ENCODE measurements around the gene OPCML.

The OPCML gene

GRCh38 chr11:133408402-133408801, 123.9 kb downstream of the OPCML start:
- H3K27ac ChIP-seq, result no peak overlapping the region
- POLR2A ChIA-PET (ENCODE audit: low non-redundant PET), result no interaction called here
- no peak for TF ChIP-seq CTCF (conservative IDR thresholded peaks at IDR 0.05; ENCODE audit: low read depth)
- DNase-seq (ENCODE audit: low spot score), result no peak
- CTCF ChIA-PET, result no interaction called here

GRCh38 chr11:133406489-133406888, 125.8 kb downstream of the OPCML start:
- TF ChIP-seq CTCF (conservative IDR thresholded peaks at IDR 0.05; ENCODE audit: low read depth), result no peak
- ChIA-PET POLR2A (ENCODE audit: low non-redundant PET) (no interaction called here), CTCF (no interaction called here)

GRCh38 chr11:133403900-133404299, 128.4 kb downstream of the OPCML start:
- CTCF ChIA-PET, result no interaction called here
- POLR2A ChIA-PET (ENCODE audit: low non-redundant PET), result no interaction called here
- TF ChIP-seq CTCF (conservative IDR thresholded peaks at IDR 0.05; ENCODE audit: low read depth), result no peak
- DNase-seq (ENCODE audit: low spot score), result no peak
- H3K27ac ChIP-seq, result no peak overlapping the region

More at GRCh38 chr11:133406489-133406888, 125.8 kb downstream of the OPCML start:
- H3K27ac ChIP-seq, result no peak overlapping the region
- no peak for DNase-seq (ENCODE audit: low spot score)

GRCh38 chr11:133402551-133402950, 129.8 kb downstream of the OPCML start:
- no peak overlapping the region for H3K27ac ChIP-seq
- no peak for DNase-seq (ENCODE audit: low spot score)
- TF ChIP-seq CTCF (conservative IDR thresholded peaks at IDR 0.05; ENCODE audit: low read depth), result no peak
- ChIA-PET POLR2A (ENCODE audit: low non-redundant PET) (no interaction called here), CTCF (no interaction called here)

- ChIA-PET CTCF (no interaction called here), POLR2A (ENCODE audit: low non-redundant PET) (no interaction called here)
- no peak for TF ChIP-seq CTCF (conservative IDR thresholded peaks at IDR 0.05; ENCODE audit: low read depth)
- no peak overlapping the region for H3K27ac ChIP-seq
- no peak for DNase-seq (ENCODE audit: low spot score)
These were observed 132.3 kb downstream of the OPCML start for GRCh38 chr11:133399855-133400625.

GRCh38 chr11:133399294-133399693, 133.0 kb downstream of the OPCML start:
- CTCF ChIA-PET, result no interaction called here
- POLR2A ChIA-PET (ENCODE audit: low non-redundant PET), result no interaction called here

More at GRCh38 chr11:133399294-133399693, 133.0 kb downstream of the OPCML start:
- TF ChIP-seq CTCF (conservative IDR thresholded peaks at IDR 0.05; ENCODE audit: low read depth), result no peak
- no peak overlapping the region for H3K27ac ChIP-seq
- no peak for DNase-seq (ENCODE audit: low spot score)
